ENCODE results near the gene LATS1.
"Not testable (repeated sequence)": the region's sequence is repeated elsewhere in the genome, so short reads cannot be mapped to it uniquely, and the experiment has no call there.

LATS1 gene

GRCh38 chr6:149680503-149680902, 37.4 kb downstream of the LATS1 start:
- TF ChIP-seq CTCF (IDR thresholded peaks at IDR 0.05; ENCODE audit: low read length) (no peak), EZH2 (IDR thresholded peaks at IDR 0.05; ENCODE audit: borderline replicate concordance, low read length) (no peak)
- Histone ChIP-seq H3K27me3 (ENCODE audit: insufficient read depth, low read length) (no peaks in the 10 kb centered on the region), H3F3A (ENCODE audit: insufficient read depth, low read length) (no peaks in the 10 kb centered on the region), H3K4me1 (ENCODE audit: insufficient read depth, low read length, severe bottlenecking) (no peaks in the 10 kb centered on the region), H3K4me3 (ENCODE audit: low read depth, low read length, poor library complexity, severe bottlenecking) (no peak overlapping the region), H3K27ac (ENCODE audit: low read depth, low read length, poor library complexity, severe bottlenecking) (no peak overlapping the region), H3K36me3 (ENCODE audit: insufficient read depth, low read length) (peaks cover 47% of the 10 kb centered on the region), H3K4me2 (ENCODE audit: low read length) (no peak overlapping the region), H3K79me2 (ENCODE audit: insufficient read depth, low read length) (no peaks in the 10 kb centered on the region), H3K9me2 (ENCODE audit: low read depth, low read length) (no peaks in the 10 kb centered on the region; the same call in 1 of the 2 replicates), H4K20me1 (ENCODE audit: insufficient read depth, low read length) (no peaks in the 10 kb centered on the region), H2AFZ (ENCODE audit: low read length) (no peak overlapping the region), H3K9ac (ENCODE audit: low read length) (no peak overlapping the region), H3K9me3 (ENCODE audit: low read length) (no peaks in the 10 kb centered on the region)

GRCh38 chr6:149672265-149672664, 45.6 kb downstream of the LATS1 start:
- H4K20me1 ChIP-seq (ENCODE audit: insufficient read depth, low read length); H3K9me2 ChIP-seq (ENCODE audit: low read depth, low read length); H3F3A ChIP-seq (ENCODE audit: insufficient read depth, low read length); H3K4me1 ChIP-seq (ENCODE audit: insufficient read depth, low read length, severe bottlenecking); H3K4me3 ChIP-seq (ENCODE audit: low read depth, low read length, poor library complexity, severe bottlenecking); H3K79me2 ChIP-seq (ENCODE audit: insufficient read depth, low read length); H2AFZ ChIP-seq (ENCODE audit: low read length); H3K4me2 ChIP-seq (ENCODE audit: low read length); H3K9ac ChIP-seq (ENCODE audit: low read length); H3K27ac ChIP-seq (ENCODE audit: low read depth, low read length, poor library complexity, severe bottlenecking); H3K27me3 ChIP-seq (ENCODE audit: insufficient read depth, low read length); H3K9me3 ChIP-seq (ENCODE audit: low read length): not testable (repeated sequence)
- peaks cover 65% of the 10 kb centered on the region for H3K36me3 ChIP-seq (ENCODE audit: insufficient read depth, low read length)

- H3K9me2 ChIP-seq (ENCODE audit: low read depth, low read length) = no peaks in the 10 kb centered on the region
- no peaks in the 10 kb centered on the region for H3F3A ChIP-seq (ENCODE audit: insufficient read depth, low read length)
- no peaks in the 10 kb centered on the region for H3K27me3 ChIP-seq (ENCODE audit: insufficient read depth, low read length)
- H3K27ac ChIP-seq (ENCODE audit: low read depth, low read length, poor library complexity, severe bottlenecking) = no peak overlapping the region
- H3K36me3 ChIP-seq (ENCODE audit: insufficient read depth, low read length) = peaks cover 22% of the 10 kb centered on the region
- no peaks in the 10 kb centered on the region for H3K79me2 ChIP-seq (ENCODE audit: insufficient read depth, low read length)
- H2AFZ ChIP-seq (ENCODE audit: low read length) = no peak overlapping the region
- no peak overlapping the region for H3K9ac ChIP-seq (ENCODE audit: low read length)
- H3K4me3 ChIP-seq (ENCODE audit: low read depth, low read length, poor library complexity, severe bottlenecking) = no peak overlapping the region
- TF ChIP-seq CTCF (IDR thresholded peaks at IDR 0.05; ENCODE audit: low read length) (no peak), EZH2 (IDR thresholded peaks at IDR 0.05; ENCODE audit: borderline replicate concordance, low read length) (no peak)
- no peaks in the 10 kb centered on the region for H4K20me1 ChIP-seq (ENCODE audit: insufficient read depth, low read length)
- H3K9me3 ChIP-seq (ENCODE audit: low read length) = no peaks in the 10 kb centered on the region
- no peak overlapping the region for H3K4me2 ChIP-seq (ENCODE audit: low read length)
- H3K4me1 ChIP-seq (ENCODE audit: insufficient read depth, low read length, severe bottlenecking) = no peaks in the 10 kb centered on the region
These were observed 57.9 kb downstream of the LATS1 start for GRCh38 chr6:149660028-149660427.

- no peaks in the 10 kb centered on the region for H3K79me2 ChIP-seq (ENCODE audit: insufficient read depth, low read length)
- no peaks in the 10 kb centered on the region for H3K9me3 ChIP-seq (ENCODE audit: low read length)
- H3K9me2 ChIP-seq (ENCODE audit: low read depth, low read length) = no peaks in the 10 kb centered on the region
- no peak overlapping the region for H3K4me3 ChIP-seq (ENCODE audit: low read depth, low read length, poor library complexity, severe bottlenecking)
- H4K20me1 ChIP-seq (ENCODE audit: insufficient read depth, low read length) = no peaks in the 10 kb centered on the region
- H3K4me2 ChIP-seq (ENCODE audit: low read length) = no peak overlapping the region
- H3K36me3 ChIP-seq (ENCODE audit: insufficient read depth, low read length) = peaks cover 17% of the 10 kb centered on the region
- no peak overlapping the region for H2AFZ ChIP-seq (ENCODE audit: low read length)
- no peak overlapping the region for H3K9ac ChIP-seq (ENCODE audit: low read length)
- H3F3A ChIP-seq (ENCODE audit: insufficient read depth, low read length) = no peaks in the 10 kb centered on the region
- H3K27me3 ChIP-seq (ENCODE audit: insufficient read depth, low read length) = no peaks in the 10 kb centered on the region
- TF ChIP-seq EZH2 (IDR thresholded peaks at IDR 0.05; ENCODE audit: borderline replicate concordance, low read length) = no peak
- no peak for TF ChIP-seq CTCF (IDR thresholded peaks at IDR 0.05; ENCODE audit: low read length)
- no peak overlapping the region for H3K27ac ChIP-seq (ENCODE audit: low read depth, low read length, poor library complexity, severe bottlenecking)
- H3K4me1 ChIP-seq (ENCODE audit: insufficient read depth, low read length, severe bottlenecking) = no peaks in the 10 kb centered on the region
These were observed 60.5 kb downstream of the LATS1 start for GRCh38 chr6:149657441-149657840.
